D721Med (cell line): ENCODE results near the gene RPS24.
"Not testable (repeated sequence)": the region's sequence is repeated elsewhere in the genome, so short reads cannot be mapped to it uniquely, and the experiment has no call there.

Experiments used
- DNase-seq: peaks from one replicate; pipeline ENCODE4 v3.0.0; 2011; ENCODE audit warnings: low spot score; ENCODE audit not compliant: insufficient read length
- FAIRE-seq: peaks from 2 replicates; lab custom pipeline; 2011; peaks lifted over from hg19 to GRCh38; lab: Jason Lieb, UNC
- TF ChIP-seq, protein P1 (sequence below): IDR thresholded peaks from 2 replicates; pipeline ENCODE4 v1.5.1; 2012; ENCODE audit warnings: mild to moderate bottlenecking, control low read depth; ENCODE audit not compliant: insufficient read depth; ENCODE audit errors: missing control alignments

RPS24 gene

DNA sequence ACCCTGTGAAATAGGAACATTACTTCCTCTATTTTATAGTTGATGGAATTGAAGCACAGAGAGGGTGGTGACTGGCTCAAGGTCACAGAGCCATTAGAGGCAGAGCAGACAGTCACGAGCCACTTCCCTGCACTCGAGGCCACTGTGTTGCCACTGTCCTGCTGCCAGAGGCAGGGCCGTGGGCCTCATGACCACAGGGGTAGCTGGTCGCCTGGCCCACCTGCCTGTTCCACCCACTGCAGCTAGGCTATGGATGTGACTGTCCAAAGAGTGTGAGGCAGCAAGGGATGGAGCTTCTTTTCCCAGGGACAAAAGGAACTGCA is 38.2 kb downstream of the RPS24 start:
- DNase-seq (no peak), FAIRE-seq (no peak)
- TF ChIP-seq, protein P1, sequence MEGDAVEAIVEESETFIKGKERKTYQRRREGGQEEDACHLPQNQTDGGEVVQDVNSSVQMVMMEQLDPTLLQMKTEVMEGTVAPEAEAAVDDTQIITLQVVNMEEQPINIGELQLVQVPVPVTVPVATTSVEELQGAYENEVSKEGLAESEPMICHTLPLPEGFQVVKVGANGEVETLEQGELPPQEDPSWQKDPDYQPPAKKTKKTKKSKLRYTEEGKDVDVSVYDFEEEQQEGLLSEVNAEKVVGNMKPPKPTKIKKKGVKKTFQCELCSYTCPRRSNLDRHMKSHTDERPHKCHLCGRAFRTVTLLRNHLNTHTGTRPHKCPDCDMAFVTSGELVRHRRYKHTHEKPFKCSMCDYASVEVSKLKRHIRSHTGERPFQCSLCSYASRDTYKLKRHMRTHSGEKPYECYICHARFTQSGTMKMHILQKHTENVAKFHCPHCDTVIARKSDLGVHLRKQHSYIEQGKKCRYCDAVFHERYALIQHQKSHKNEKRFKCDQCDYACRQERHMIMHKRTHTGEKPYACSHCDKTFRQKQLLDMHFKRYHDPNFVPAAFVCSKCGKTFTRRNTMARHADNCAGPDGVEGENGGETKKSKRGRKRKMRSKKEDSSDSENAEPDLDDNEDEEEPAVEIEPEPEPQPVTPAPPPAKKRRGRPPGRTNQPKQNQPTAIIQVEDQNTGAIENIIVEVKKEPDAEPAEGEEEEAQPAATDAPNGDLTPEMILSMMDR: no peak

DNA sequence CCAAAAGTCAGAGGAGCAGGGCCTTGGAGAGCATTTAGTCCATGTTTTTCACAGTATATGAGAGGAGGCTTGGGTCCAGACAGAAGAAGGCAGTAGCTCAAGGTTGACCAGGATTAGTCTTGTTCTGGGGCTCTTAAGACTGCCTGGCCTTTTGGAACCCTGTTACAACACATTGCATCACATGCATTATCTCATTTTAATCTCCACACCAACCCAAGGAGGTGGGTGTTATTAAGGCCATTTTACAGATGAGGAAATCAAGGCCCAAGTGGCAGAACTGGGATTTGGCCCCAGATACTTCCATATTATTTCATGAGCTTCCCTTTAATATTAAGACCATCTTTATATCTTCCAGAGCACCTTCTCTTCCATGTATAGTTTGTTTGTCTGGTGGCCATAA is 38.8 kb downstream of the RPS24 start:
- DNase-seq (no peak), FAIRE-seq (no peak)
- TF ChIP-seq, protein P1: no peak

DNA sequence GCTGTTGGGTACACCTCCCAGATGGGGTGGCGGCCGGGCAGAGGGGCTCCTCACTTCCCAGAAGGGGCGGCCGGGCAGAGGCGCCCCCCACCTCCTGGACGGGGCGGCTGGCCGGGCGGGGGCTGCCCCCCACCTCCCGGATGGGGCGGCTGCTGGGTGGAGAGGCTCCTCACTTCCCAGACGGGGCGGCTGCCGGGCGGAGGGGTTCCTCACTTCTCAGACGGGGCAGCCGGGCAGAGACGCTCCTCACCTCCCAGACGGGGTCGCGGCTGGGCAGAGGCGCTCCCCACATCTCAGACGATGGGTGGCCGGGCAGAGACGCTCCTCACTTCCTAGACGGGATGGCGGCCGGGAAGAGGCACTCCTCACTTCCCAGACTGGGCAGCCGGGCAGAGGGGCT is 42.1 kb downstream of the RPS24 start:
- DNase-seq, FAIRE-seq: not testable (repeated sequence)

DNA sequence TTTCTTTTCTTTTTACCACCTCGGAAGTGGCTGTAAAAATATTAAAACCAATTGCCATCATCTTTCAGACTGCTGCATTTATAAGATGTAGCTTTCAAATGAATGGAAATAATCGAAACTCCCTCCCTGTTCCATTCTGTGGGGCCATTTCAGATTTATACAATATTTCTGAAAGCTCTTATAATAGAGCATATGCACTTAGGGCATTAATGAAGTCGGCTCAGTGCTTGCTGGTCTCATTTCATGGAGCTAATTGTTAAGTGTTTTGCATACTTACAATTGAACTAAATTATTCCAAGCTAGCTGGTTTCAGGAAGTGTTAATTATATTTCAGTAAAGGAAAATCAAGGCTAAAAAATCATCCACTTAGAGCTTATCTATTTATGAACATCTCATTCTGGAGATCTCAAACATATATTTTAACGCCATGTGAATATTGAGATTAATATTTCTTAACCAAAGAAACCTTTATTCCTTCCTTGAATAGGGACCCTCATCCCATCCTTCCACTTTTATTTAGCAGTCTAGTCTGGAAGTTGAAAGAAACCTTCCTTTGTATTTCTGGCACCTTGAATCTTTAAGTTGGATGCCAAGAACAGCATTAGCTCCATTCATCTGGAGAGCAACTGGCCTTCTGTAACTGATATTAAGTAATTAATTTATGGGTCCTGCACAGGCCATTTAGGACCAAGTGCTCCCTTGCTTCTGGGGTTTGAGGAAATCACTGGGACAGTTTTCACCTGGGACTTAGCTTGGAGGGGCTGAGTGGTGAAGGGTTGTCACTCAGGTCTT is 45.1 kb downstream of the RPS24 start:
- TF ChIP-seq, protein P1: no peak
- FAIRE-seq: no peak
- no peak for DNase-seq

DNA sequence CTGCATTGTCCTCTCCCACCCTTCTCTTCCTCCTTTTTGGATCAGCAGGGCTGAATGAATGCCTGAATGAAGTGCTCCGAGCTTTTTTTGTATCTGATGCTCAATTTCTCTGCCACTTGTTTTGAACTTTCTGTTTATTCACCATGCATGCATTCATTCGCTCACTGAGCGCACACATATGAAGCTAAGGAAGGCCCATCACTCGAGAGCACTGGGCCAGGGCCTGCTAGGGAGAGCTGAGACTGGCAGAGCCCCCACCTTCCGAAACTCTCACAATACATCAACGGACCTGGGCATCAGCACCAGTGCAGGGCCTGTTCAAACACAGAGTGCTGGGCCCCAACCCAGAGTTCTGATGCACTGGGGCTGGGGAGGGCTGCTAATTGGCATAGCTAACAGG is 45.7 kb downstream of the RPS24 start:
- TF ChIP-seq, protein P1: no peak
- DNase-seq (no peak), FAIRE-seq (no peak)

DNA sequence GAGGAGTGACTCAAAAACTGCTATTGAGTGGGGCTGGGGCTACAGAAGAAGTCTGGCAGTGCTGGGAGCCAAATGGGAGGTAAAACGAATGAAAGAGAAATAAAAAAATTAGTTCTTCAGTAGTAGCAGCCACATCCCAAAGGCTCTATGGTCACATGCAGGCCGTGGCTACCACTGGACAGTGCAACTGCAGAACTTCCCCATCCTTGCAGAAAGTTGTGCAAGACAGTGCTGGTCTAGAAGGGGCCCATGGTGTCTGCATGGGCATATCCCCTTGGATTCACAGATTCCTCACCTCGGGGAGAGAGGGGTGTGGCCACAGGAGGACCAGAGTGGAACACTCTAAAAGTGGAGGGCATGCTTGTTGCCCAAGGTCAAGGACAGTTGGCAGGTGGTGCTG is 47.6 kb downstream of the RPS24 start:
- DNase-seq (no peak), FAIRE-seq (no peak)
- TF ChIP-seq, protein P1: no peak

DNA sequence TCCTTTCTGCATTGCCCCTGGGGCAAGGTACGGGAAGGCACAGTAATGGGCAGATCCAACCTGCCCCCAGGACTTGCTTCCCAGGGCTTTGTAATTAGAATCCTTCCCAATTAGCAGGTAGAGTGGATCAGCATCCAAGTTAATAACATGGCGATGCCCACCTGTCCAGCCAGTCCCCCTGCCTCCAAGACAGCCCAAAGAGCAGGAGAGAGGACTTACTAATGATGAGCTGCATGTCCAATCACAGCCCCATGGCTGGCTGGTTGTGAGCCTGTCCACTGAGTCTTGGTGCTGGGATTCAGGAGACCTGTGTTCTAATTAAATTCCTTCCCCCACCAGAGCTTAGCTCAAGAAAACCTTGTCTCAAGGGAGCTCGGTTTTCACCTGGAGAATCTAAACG is 49.0 kb downstream of the RPS24 start:
- FAIRE-seq: no peak
- TF ChIP-seq, protein P1: no peak
- DNase-seq: no peak
